Endothelial cell of umbilical vein (primary cell): Measurements from ENCODE around the gene PCDHA3.
"Not testable (repeated sequence)": the region's sequence is repeated elsewhere in the genome, so short reads cannot be mapped to it uniquely, and the experiment has no call there.

ENCODE experiments used
- EZH2 ChIP-seq: IDR thresholded peaks from 2 replicates; pipeline ENCODE4 v1.6.1; 2012; ENCODE audit warnings: borderline replicate concordance, low read depth, mild to moderate bottlenecking, moderate library complexity, low read length, inconsistent platforms; ENCODE audit not compliant: severe bottlenecking
- FOS ChIP-seq: IDR thresholded peaks from 2 replicates; pipeline ENCODE4 v1.6.1; 2011; ENCODE audit warnings: mild to moderate bottlenecking, low read length, moderate library complexity, borderline replicate concordance; ENCODE audit not compliant: insufficient read depth
- POLR2A ChIP-seq: IDR thresholded peaks from 2 replicates; pipeline ENCODE4 v1.6.1; 2012; ENCODE audit warnings: low read depth, mild to moderate bottlenecking, control low read depth, low read length
- POLR2AphosphoS5 ChIP-seq: IDR thresholded peaks from 2 replicates; pipeline ENCODE4 v1.6.1; 2012; ENCODE audit warnings: low read depth, mild to moderate bottlenecking, control low read depth, low read length, moderate library complexity; ENCODE audit not compliant: insufficient read depth
- TF ChIP-seq, protein P1 (sequence below), 2 donors: IDR thresholded peaks; 1 replicate in 1 of 2; 2 replicates in 1 of 2; pipeline ENCODE4 v1.5.1; 2011; ENCODE audit warnings: low read length in 2 of 2, mild to moderate bottlenecking in 2 of 2, moderate library complexity in 2 of 2, control low read depth in 1 of 2, inconsistent platforms in 1 of 2, low read depth in 1 of 2; ENCODE audit not compliant: insufficient read depth in 1 of 2; ENCODE audit errors: extremely low read depth in 1 of 2

GRCh38 chr5:140787422-140787821, 13.4 kb upstream of the PCDHA3 start:
- TF ChIP-seq POLR2AphosphoS5, POLR2A, FOS, EZH2: not testable (repeated sequence)
- TF ChIP-seq, protein P1, sequence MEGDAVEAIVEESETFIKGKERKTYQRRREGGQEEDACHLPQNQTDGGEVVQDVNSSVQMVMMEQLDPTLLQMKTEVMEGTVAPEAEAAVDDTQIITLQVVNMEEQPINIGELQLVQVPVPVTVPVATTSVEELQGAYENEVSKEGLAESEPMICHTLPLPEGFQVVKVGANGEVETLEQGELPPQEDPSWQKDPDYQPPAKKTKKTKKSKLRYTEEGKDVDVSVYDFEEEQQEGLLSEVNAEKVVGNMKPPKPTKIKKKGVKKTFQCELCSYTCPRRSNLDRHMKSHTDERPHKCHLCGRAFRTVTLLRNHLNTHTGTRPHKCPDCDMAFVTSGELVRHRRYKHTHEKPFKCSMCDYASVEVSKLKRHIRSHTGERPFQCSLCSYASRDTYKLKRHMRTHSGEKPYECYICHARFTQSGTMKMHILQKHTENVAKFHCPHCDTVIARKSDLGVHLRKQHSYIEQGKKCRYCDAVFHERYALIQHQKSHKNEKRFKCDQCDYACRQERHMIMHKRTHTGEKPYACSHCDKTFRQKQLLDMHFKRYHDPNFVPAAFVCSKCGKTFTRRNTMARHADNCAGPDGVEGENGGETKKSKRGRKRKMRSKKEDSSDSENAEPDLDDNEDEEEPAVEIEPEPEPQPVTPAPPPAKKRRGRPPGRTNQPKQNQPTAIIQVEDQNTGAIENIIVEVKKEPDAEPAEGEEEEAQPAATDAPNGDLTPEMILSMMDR (IDR thresholded peaks at IDR 0.05; ENCODE audit: extremely low read depth in 1 of 2, insufficient read depth in 1 of 2, low read depth in 1 of 2, low read length in 2 of 2): not testable (repeated sequence)
